ENCODE measurements around the gene ARF6. TPM values are rescaled to one million over a fixed set of nuclear protein-coding genes. Genes with fewer than 3 reads are reported as not detected.

The ARF6 gene
- total RNA-seq, 3 donors from 2014 or later (not counting 1 experiment from before 2014, with no cell fraction given) = 124 to 132 (median 128) TPM

DNA sequence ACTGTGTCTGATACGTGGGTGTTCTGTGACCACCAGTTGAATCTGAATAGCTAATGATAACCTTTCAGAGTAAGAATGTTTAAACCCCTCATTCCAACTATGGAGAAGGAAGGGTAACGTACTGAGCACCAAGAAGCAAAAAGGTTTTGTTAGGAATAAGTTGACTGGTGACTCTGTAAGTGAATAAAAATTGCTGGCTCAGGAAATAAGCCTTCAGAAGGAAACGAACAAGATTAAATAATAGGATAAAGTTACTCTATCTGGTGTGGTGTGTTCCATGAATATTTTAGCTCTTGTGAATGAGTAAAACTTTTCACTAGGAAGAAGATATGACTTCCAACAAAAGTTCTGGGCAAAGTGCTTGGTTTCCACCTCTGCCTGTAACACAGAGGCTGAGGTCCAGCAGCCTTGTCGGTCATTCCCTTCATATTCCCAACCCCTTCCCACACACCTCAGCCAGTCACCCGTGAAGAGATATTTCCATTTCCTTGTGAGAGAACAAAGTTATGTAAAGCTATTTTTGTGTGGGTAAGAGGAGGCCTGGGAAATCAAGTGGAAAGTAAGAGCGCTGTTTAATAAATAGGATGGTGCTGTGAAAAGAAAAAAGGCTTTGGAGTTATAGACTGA lies 47.1 kb downstream of the ARF6 start:
- H3K36me3 ChIP-seq (ENCODE audit: control insufficient read depth, insufficient read depth, low read length) = no peaks in the 10 kb centered on the region
- peak overlapping the region; percentile 68 for H3K4me3 Mint-ChIP-seq
- WGBS (ENCODE audit: insufficient coverage) = 71% methylated on average over 4 of the region's 6 CpGs
- intact Hi-C loops (cut with micrococcal nuclease) = loop anchor here (2.0 kb wide), 2 partner anchors 47 to 105 kb away; partner anchors contain the start of gene ARF6
- peaks cover 7% of the 10 kb centered on the region for H3K36me3 Mint-ChIP-seq
- H3K9me3 Mint-ChIP-seq = peaks cover 2 to 13% of the 10 kb centered on the region in 2 donors
- H3K4me1 ChIP-seq (ENCODE audit: control insufficient read depth, insufficient read depth, low read length) = peaks cover 17% of the 10 kb centered on the region
- peaks cover 45 to 47% of the 10 kb centered on the region in 2 donors for H3K4me1 Mint-ChIP-seq
- H3K27me3 ChIP-seq (ENCODE audit: control insufficient read depth, insufficient read depth, low read length) = no peaks in the 10 kb centered on the region
- no peak overlapping the region for H3K4me3 ChIP-seq (ENCODE audit: low read length)
- H3K27ac ChIP-seq (ENCODE audit: low read length) = peak overlapping the region; percentile 66
- no peak for ATAC-seq
- H3K27ac Mint-ChIP-seq = peak overlapping the region; percentile 87 to 88
- TF ChIP-seq, protein P1, sequence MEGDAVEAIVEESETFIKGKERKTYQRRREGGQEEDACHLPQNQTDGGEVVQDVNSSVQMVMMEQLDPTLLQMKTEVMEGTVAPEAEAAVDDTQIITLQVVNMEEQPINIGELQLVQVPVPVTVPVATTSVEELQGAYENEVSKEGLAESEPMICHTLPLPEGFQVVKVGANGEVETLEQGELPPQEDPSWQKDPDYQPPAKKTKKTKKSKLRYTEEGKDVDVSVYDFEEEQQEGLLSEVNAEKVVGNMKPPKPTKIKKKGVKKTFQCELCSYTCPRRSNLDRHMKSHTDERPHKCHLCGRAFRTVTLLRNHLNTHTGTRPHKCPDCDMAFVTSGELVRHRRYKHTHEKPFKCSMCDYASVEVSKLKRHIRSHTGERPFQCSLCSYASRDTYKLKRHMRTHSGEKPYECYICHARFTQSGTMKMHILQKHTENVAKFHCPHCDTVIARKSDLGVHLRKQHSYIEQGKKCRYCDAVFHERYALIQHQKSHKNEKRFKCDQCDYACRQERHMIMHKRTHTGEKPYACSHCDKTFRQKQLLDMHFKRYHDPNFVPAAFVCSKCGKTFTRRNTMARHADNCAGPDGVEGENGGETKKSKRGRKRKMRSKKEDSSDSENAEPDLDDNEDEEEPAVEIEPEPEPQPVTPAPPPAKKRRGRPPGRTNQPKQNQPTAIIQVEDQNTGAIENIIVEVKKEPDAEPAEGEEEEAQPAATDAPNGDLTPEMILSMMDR (IDR thresholded peaks at IDR 0.05) = no peak
- no peaks in the 10 kb centered on the region for H3K9me3 ChIP-seq (ENCODE audit: control insufficient read depth, insufficient read depth, low read length)
- no peaks in the 10 kb centered on the region for H3K27me3 Mint-ChIP-seq (ENCODE audit: low read depth in 2 of 2)
- DNase-seq = no peak

GRCh38 chr14:49940808-49941421 lies 48.0 kb downstream of the ARF6 start:
- H3K27me3 ChIP-seq (ENCODE audit: control insufficient read depth, insufficient read depth, low read length) = no peaks in the 10 kb centered on the region
- H3K9me3 ChIP-seq (ENCODE audit: control insufficient read depth, insufficient read depth, low read length) = no peaks in the 10 kb centered on the region
- peaks cover 55 to 56% of the 10 kb centered on the region in 2 donors for H3K4me1 Mint-ChIP-seq
- H3K36me3 ChIP-seq (ENCODE audit: control insufficient read depth, insufficient read depth, low read length) = no peaks in the 10 kb centered on the region
- H3K4me3 Mint-ChIP-seq = peak overlapping the region; percentile 68
- peak in 1 of 2 donors; percentile 55 for DNase-seq
- no CpG with 5 or more reads among the region's 1 CpG for WGBS (ENCODE audit: insufficient coverage)
- intact Hi-C loops (cut with micrococcal nuclease) = loop anchor here (1.0 to 2.0 kb wide), 3 partner anchors 48 to 104 kb away; partner anchors contain the start of gene ARF6
- H3K4me1 ChIP-seq (ENCODE audit: control insufficient read depth, insufficient read depth, low read length) = peaks cover 25% of the 10 kb centered on the region
- no peak overlapping the region for H3K4me3 ChIP-seq (ENCODE audit: low read length)
- peaks cover 7% of the 10 kb centered on the region for H3K36me3 Mint-ChIP-seq
- ATAC-seq = peak; percentile 64 to 77 (median 72)
- H3K27ac ChIP-seq (ENCODE audit: low read length) = peak overlapping the region; percentile 66
- peak overlapping the region; percentile 87 to 88 for H3K27ac Mint-ChIP-seq
- H3K9me3 Mint-ChIP-seq = peaks cover 2 to 13% of the 10 kb centered on the region in 2 donors
- TF ChIP-seq, protein P1 (IDR thresholded peaks at IDR 0.05) = no peak
- no peaks in the 10 kb centered on the region for H3K27me3 Mint-ChIP-seq (ENCODE audit: low read depth in 2 of 2)

- WGBS (ENCODE audit: insufficient coverage) = 94% methylated on average over 2 of the region's 2 CpGs
- TF ChIP-seq, protein P1 (IDR thresholded peaks at IDR 0.05) = no peak
- no peaks in the 10 kb centered on the region for H3K27me3 ChIP-seq (ENCODE audit: control insufficient read depth, insufficient read depth, low read length)
- Mint-ChIP-seq H3K36me3 (peaks cover 7% of the 10 kb centered on the region), H3K9me3 (peaks cover 2 to 6% of the 10 kb centered on the region in 2 donors), H3K27me3 (ENCODE audit: low read depth in 2 of 2) (no peaks in the 10 kb centered on the region), H3K27ac (peak overlapping the region; percentile 58 to 88), H3K4me1 (peaks cover 56 to 58% of the 10 kb centered on the region in 2 donors), H3K4me3 (no peak overlapping the region)
- H3K4me1 ChIP-seq (ENCODE audit: control insufficient read depth, insufficient read depth, low read length) = peaks cover 34% of the 10 kb centered on the region
- no peak overlapping the region for H3K4me3 ChIP-seq (ENCODE audit: low read length)
- intact Hi-C loops (cut with micrococcal nuclease) = no loop called here
- no peaks in the 10 kb centered on the region for H3K9me3 ChIP-seq (ENCODE audit: control insufficient read depth, insufficient read depth, low read length)
- DNase-seq = no peak
- no peaks in the 10 kb centered on the region for H3K36me3 ChIP-seq (ENCODE audit: control insufficient read depth, insufficient read depth, low read length)
- H3K27ac ChIP-seq (ENCODE audit: low read length) = no peak overlapping the region
- ATAC-seq = no peak
Observed at GRCh38 chr14:49942090-49942489, 49.2 kb downstream of the ARF6 start.
